Forelimb muscle (tissue), 1 donor: Measurements from ENCODE around the gene HLF. TPM values are rescaled to one million over a fixed set of nuclear protein-coding genes. Genes with fewer than 3 reads are reported as not detected.

ENCODE experiments used
- DNase-seq: peaks from one replicate; pipeline ENCODE4 v3.0.0-alpha.2; 2013; ENCODE audit warnings: low read depth
- polyA plus RNA-seq: library from polyadenylated mRNA; unstranded; fragments of 120-200 nt; gene quantifications from one replicate; pipeline ENCODE4 v1.2.1, GENCODE V29; 2013; ENCODE audit not compliant: insufficient read length

The HLF gene
- polyA plus RNA-seq, 1 donor, result 4.9 TPM

DNA sequence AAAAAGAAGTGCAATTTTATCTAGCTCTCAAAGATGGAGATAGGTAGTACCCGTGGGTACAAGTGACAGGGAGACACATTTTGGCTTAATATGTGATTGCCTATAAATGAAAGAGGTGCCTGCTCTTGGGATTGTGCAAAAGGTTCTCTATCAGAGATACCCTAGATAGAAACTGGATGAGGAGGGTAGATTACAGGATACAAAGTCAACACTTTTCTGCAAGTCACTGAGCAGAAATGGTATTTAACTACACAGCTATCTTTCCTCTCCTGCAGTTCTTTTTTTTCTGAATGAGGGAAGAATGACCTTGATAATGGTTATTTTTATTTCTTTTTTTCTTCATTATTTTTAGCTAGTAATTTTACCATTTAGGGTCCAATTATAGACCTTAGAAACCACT, 89.2 kb downstream of the HLF start:
- no peak for DNase-seq

DNA sequence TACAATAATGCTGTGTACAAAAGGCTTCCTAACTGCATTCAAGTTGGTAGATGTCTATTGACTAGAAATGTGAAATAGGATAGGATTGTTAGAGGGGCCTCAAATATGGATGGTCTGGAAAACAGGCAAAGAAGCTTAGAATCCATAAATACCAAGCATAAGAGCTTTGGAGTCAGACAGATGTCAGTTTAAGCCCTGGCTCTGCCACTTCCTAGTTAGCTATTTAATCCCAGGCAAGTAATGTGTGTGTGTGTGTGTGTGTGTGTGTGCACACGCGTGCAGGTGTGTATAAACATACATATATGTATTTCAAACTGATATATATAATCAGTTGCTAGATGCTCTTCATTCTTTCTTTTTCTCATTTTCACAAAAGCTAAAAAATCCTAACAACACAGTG, 90.2 kb downstream of the HLF start:
- no peak for DNase-seq

DNA sequence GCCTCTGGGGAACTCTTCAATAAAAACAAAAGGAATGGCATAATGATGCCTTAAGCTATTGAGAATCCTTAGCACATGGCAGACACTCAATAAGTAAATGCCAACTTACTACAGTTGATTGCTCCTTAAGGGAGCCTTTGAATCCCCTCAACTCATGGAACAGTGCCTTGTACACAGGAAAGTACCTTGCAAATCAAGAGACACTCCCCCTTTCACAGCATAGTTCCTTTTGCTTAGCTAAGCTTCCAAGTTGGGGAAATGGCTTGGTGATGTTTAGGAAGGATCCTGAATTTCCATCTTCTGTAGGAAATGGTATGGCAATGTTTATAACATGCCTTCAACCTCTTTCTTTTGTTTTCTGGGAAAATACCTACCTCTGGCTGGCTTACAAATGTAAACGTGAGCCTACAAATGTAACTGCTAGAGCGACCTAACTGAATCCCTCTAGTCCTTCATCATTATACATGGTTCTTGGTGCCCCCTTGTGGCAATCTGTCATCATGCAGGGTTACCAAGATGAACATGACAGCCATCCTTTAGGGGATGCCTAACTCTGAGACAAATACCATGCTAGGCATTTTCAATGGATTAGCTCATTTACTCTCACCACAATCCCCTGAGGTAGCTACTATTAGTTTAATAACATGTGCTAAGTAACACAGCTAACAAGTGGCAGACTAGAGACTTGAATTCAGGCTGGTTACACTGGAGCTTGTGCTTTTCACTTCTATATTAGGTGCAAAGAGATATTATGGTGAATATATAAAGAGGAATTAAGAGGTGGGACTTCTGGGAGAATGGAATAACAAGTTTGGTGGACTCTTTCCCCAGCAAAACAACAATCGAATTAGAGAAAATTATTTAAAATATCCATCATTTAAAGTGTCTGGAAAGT, 91.9 kb downstream of the HLF start:
- no peak for DNase-seq

DNA sequence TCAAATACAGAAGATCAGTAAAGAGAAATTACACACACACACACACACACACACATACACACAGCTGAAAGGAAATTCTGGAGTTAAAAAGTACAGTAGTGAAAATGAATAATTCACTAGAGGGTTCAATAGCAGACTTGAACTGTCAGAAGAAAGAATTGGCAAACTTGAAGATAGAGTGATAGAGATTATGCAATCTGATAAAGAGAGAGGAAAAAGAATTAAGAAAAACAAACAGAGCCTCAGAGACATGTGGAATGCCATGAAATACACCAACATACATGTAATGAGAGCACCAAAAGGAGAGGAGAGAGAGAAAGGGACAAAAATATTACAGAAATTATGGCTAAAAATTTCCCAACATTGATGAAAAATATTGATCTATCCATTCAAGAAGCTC, 96.2 kb downstream of the HLF start:
- no peak for DNase-seq

DNA sequence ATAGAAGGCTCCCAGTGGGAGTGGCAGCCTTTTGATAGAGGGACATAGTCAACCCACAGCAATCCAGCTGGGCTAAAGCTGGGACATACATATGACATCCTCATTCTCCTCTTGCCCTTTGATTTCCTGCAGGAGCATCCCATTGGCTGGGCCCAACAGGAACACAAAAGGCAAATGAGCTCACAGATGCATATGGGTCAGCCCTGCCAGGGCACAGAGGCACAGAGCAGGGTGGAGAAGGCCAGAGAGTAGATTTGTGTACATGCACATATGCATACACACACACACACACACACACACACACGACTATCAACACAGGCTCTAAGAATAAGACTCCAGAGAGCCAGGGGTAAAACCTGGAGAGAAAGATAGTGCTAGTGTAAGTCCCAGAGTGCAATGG, 98.3 kb downstream of the HLF start:
- no peak for DNase-seq

DNA sequence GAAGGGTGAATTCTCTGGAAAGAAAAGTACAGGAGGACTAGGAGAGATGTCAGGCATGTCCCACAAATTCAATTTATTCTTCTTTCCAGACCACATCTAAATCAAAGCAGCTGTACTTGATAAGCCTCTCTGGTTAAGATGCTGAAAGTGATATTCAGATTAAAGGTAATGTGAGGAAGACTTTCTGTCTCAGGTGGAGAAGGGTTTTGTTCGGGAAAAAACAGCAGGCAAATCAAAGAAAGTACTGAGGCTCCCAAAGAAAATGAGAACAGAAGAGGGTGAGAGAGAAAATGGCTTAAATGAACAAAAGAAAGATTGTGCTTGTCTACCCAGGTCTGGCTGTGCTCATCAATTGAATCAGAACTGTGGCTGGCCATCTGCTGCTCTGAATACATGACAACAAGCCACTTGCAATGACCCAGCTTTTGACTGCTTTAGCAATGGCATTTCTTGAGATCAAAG, 101.3 kb downstream of the HLF start:
- DNase-seq, result no peak

GRCh38 chr17:55368706-55369105, 103.9 kb downstream of the HLF start:
- DNase-seq, result no peak

Other genes starting within 250 kb of the HLF start
- gene MMD, start 156.9 kb downstream of the HLF start, polyA plus RNA-seq, result 14.0 TPM
- gene SMIM36, start 246.5 kb downstream of the HLF start, polyA plus RNA-seq, result 0.15 TPM